HL-60 (cell line): ENCODE results near the gene COLEC12.

Experiments
- GABPA ChIP-seq: IDR thresholded peaks from 2 replicates; pipeline ENCODE4 v1.6.1; 2012; ENCODE audit warnings: low read depth
- POLR2AphosphoS5 ChIP-seq: IDR thresholded peaks from 2 replicates; pipeline ENCODE4 v1.6.1; 2012; ENCODE audit warnings: low read depth
- SPI1 ChIP-seq: IDR thresholded peaks from 2 replicates; pipeline ENCODE4 v1.6.1; 2012; ENCODE audit warnings: low read depth, mild to moderate bottlenecking, borderline replicate concordance
- TF ChIP-seq, protein P1 (sequence below): IDR thresholded peaks from one replicate; pipeline ENCODE4 v1.5.1; 2011; ENCODE audit warnings: low read length, control low read depth, inconsistent platforms; ENCODE audit not compliant: insufficient read depth

- TF ChIP-seq, protein P1, sequence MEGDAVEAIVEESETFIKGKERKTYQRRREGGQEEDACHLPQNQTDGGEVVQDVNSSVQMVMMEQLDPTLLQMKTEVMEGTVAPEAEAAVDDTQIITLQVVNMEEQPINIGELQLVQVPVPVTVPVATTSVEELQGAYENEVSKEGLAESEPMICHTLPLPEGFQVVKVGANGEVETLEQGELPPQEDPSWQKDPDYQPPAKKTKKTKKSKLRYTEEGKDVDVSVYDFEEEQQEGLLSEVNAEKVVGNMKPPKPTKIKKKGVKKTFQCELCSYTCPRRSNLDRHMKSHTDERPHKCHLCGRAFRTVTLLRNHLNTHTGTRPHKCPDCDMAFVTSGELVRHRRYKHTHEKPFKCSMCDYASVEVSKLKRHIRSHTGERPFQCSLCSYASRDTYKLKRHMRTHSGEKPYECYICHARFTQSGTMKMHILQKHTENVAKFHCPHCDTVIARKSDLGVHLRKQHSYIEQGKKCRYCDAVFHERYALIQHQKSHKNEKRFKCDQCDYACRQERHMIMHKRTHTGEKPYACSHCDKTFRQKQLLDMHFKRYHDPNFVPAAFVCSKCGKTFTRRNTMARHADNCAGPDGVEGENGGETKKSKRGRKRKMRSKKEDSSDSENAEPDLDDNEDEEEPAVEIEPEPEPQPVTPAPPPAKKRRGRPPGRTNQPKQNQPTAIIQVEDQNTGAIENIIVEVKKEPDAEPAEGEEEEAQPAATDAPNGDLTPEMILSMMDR: no peak
- TF ChIP-seq GABPA (no peak), POLR2AphosphoS5 (peak; percentile 60), SPI1 (no peak)
Observed at GRCh38 chr18:519019-519879, 18.7 kb upstream of the COLEC12 start.
